Ovary (tissue), 9 donors: ENCODE measurements around the gene SAMD9. TPM values are rescaled to one million over a fixed set of nuclear protein-coding genes. Genes with fewer than 3 reads are reported as not detected.

Experiments
- DNase-seq, 5 donors: peaks; one replicate each; pipeline ENCODE4 v3.0.0-alpha.2; 2019 to 2020
- H3K27ac ChIP-seq, 2 donors: fragments of 200-600 bp; one replicate each; pipeline versions ENCODE4 v1.5.1 to v1.8.0; 2019 to 2022
- H3K27me3 ChIP-seq: fragments of 200-600 bp; one replicate; pipeline ENCODE4 v1.8.0; 2022
- H3K36me3 ChIP-seq: fragments of 200-600 bp; sonication (generic); one replicate; pipeline ENCODE4 v1.5.1; 2019
- H3K4me1 ChIP-seq: one replicate; pipeline ENCODE4 v1.8.1; 2013; ENCODE audit warnings: mild to moderate bottlenecking, moderate library complexity; ENCODE audit not compliant: insufficient read depth
- H3K4me3 ChIP-seq: fragments of 200-600 bp; sonication (generic); one replicate; pipeline ENCODE4 v1.5.1; 2017
- H3K9me3 ChIP-seq, 2 donors: fragments of 200-600 bp in 1 of 2; sonication (generic) in 1 of 2; one replicate each; pipeline versions ENCODE4 v1.5.1 to v1.8.1; 2013 to 2019; ENCODE audit warnings: mild to moderate bottlenecking in 1 of 2, moderate library complexity in 1 of 2
- EP300 ChIP-seq: sonication (generic); formaldehyde crosslinking; IDR thresholded peaks from one replicate; pipeline ENCODE4 v1.6.1; 2017; ENCODE audit warnings: antibody characterized with exemption
- POLR2A ChIP-seq: fragments of 450-650 bp; IDR thresholded peaks from one replicate; pipeline ENCODE4 v1.6.1; 2017; ENCODE audit warnings: antibody characterized with exemption, mild to moderate bottlenecking, moderate library complexity
- WGBS, 3 donors: extraction: QIAGEN DNeasy Blood & Tissue Kit in 1 of 3; methylation state at CpG; one replicate each; pipeline versions ENCODE4 v1.1.5 to v1.1.7; 2013 to 2017; 5-methylcytosine and 5-hydroxymethylcytosine counted together
- intact Hi-C, 4 donors: fragments of 100-400 bp; cut with DNase I; formaldehyde crosslinking; loops; one replicate each; pipeline versions ENCODE4 v1.11.0 to v1.15.1; 2022 to 2023
- polyA plus RNA-seq, 2 donors: library from polyadenylated mRNA; stranded (reverse); fragments of 200-250 nt in 1 of 2; fragments of 350-450 nt in 1 of 2; fragmentation: Illumina TruSeq in 1 of 2; extraction: RNeasy Lipid Tissue Mini Kit (QIAGEN cat#74804) in 1 of 2; gene quantifications; one replicate each; pipeline ENCODE4 v1.2.3, GENCODE V29; 2013 to 2014
- total RNA-seq, 7 donors: library from RNA; depleted of rRNA in 2 of 7; stranded (reverse); fragments of >200 nt in 2 of 7; fragmentation: NEBNext Ultra II Directional in 3 of 7; extraction: Animal tissue kit (Norgen Biotek cat#: 25700) in 3 of 7; gene quantifications; one replicate each; pipeline versions ENCODE4 v1.1.0 to v1.2.4, GENCODE V29; 2016 to 2023
- TF ChIP-seq, protein P1 (sequence below), 3 donors: fragments of 450-650 bp in 2 of 3; fragments of 200-600 bp in 1 of 3; IDR thresholded peaks; one replicate each; pipeline versions ENCODE4 v1.5.1 to v1.8.0; 2016 to 2022; ENCODE audit warnings: antibody characterized with exemption in 3 of 3, mild to moderate bottlenecking in 1 of 3
- donor health status: DM: no; HTN: no; CAD: no; lungs with moderate emphysema.
- donor health status: DM: no; HTN: no; CAD: no.
- donor health status: Bipolar disorder and iron deficiency.
- donor health status: DM: yes; HTN: yes; CAD: no.
- donor health status: DM: no; HTN: no; CAD: no.
- donor health status: DM: yes; HTN: yes; CAD: no.

SAMD9 gene
- total and polyA plus RNA-seq, 9 donors = 3.3 to 10.3 (median 9.0) TPM

DNA sequence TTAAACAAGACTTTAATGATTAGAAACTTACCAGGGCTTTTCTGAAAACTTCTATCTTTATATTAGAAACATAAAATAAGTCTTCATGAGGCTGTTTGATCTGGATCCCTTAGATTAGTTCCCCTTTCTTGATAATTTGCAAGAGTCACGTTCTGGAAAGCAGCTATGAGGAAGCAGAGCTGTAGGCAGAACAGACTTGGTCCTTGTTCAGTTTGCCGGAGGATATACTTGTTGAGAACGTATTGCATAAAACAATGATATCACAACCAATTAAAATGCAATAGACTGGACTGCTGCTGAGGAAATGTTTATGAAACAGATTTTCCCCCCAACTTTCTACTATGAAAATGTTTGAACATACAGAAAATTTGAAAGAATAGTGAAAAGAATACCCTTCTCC, 27.6 kb upstream of the SAMD9 start:
- Histone ChIP-seq H3K4me3 (no peak overlapping the region), H3K36me3 (no peaks in the 10 kb centered on the region), H3K27me3 (no peaks in the 10 kb centered on the region), H3K27ac (no peak overlapping the region), H3K4me1 (peaks cover 5% of the 10 kb centered on the region), H3K9me3 (peaks cover 0 to 8% of the 10 kb centered on the region in 2 donors)
- TF ChIP-seq POLR2A (no peak), EP300 (no peak)
- TF ChIP-seq, protein P1, sequence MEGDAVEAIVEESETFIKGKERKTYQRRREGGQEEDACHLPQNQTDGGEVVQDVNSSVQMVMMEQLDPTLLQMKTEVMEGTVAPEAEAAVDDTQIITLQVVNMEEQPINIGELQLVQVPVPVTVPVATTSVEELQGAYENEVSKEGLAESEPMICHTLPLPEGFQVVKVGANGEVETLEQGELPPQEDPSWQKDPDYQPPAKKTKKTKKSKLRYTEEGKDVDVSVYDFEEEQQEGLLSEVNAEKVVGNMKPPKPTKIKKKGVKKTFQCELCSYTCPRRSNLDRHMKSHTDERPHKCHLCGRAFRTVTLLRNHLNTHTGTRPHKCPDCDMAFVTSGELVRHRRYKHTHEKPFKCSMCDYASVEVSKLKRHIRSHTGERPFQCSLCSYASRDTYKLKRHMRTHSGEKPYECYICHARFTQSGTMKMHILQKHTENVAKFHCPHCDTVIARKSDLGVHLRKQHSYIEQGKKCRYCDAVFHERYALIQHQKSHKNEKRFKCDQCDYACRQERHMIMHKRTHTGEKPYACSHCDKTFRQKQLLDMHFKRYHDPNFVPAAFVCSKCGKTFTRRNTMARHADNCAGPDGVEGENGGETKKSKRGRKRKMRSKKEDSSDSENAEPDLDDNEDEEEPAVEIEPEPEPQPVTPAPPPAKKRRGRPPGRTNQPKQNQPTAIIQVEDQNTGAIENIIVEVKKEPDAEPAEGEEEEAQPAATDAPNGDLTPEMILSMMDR (IDR thresholded peaks at IDR 0.05) = no peak
- DNase-seq = no peak
- 70 to 80% (median 78%) methylated on average over 3 of the region's 3 CpGs for WGBS, 3 donors
- intact Hi-C loops = no loop called here

DNA sequence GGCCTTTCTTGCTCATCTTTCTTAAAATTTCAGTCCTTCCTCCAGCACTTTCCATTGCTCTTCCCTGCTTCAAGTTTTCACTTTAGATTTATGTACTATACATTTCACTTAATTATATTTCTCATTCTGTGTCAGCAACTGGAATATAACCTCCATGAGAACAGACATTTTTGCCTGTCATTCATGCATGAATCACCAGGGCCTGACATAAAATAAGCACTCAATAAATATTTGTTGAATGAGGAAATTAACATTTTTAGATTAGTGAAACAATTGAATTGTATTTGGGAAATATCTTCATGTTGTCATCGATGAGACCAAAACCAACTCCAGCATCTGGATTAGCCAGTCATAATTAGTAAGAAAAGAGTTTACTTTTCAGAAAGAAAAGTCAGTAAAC, 24.3 kb upstream of the SAMD9 start:
- no peak overlapping the region for H3K4me3 ChIP-seq
- no peaks in the 10 kb centered on the region for H3K27me3 ChIP-seq
- TF ChIP-seq EP300 (no peak), POLR2A (no peak)
- TF ChIP-seq, protein P1 (IDR thresholded peaks at IDR 0.05) = no peak
- peaks cover 0 to 21% of the 10 kb centered on the region in 2 donors for H3K9me3 ChIP-seq
- intact Hi-C loops = no loop called here
- H3K27ac ChIP-seq = no peak overlapping the region
- no peak for DNase-seq
- H3K4me1 ChIP-seq = peaks cover 5% of the 10 kb centered on the region
- H3K36me3 ChIP-seq = no peaks in the 10 kb centered on the region
- WGBS, 3 donors = 93 to 100% (median 95%) methylated on average over 1 of the region's 1 CpG

DNA sequence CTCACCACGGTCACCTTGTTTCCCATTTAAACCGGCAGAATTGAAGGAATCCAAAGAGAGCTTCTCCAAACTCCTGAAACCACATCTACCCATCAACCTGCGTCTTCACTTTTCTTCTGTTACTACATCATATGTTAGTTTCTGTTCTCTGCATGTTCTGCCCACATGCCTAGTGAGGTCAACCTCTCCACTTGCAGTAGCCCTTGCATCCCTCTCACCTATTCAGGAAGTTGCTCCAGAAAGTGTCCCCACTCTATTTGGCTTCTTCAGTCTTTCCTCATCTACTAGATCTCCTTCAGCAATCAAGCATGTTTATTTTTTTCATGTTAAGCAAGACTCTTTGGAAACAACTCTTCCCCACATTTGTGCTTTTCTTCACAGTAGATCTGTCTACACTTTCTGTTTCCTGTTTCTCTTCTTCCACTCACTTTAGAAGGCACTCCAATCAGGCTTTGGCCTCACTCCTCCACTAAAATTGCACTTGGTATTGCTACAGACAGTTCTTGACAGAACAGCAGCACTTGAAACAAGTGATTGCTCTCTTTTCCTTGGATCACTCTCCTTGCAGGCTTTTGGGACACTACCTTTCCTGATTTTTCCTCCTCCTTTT, 22.9 kb upstream of the SAMD9 start:
- H3K4me1 ChIP-seq = no peaks in the 10 kb centered on the region
- peaks cover 0 to 26% of the 10 kb centered on the region in 2 donors for H3K9me3 ChIP-seq
- intact Hi-C loops = no loop called here
- WGBS, 3 donors = 94 to 97% (median 96%) methylated on average over 3 of the region's 3 CpGs
- no peaks in the 10 kb centered on the region for H3K27me3 ChIP-seq
- TF ChIP-seq POLR2A = no peak
- TF ChIP-seq, protein P1 (IDR thresholded peaks at IDR 0.05) = no peak
- TF ChIP-seq EP300 = no peak
- H3K36me3 ChIP-seq = no peaks in the 10 kb centered on the region
- H3K4me3 ChIP-seq = no peak overlapping the region
- no peak overlapping the region for H3K27ac ChIP-seq
- no peak for DNase-seq

DNA sequence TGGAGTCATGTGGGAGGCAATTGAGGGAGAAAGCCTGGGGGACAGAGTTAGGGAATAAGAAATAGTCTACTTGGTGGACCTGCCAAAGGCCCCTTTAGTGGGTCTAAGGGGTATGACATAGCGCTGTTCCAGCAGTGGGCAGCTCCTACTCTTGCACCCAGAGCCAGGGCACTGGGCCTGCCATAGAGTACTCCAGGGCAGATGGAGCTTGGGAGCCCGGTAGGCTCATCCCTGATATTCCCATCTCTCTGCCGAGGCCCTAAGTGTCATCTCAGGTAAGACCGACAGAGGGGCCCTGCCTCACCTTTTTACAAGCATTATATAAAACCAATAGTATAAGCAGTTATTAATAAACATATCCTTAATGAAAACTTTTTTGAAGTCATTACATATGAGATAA, 20.8 kb upstream of the SAMD9 start:
- TF ChIP-seq POLR2A (no peak), EP300 (no peak)
- TF ChIP-seq, protein P1 (IDR thresholded peaks at IDR 0.05) = no peak
- Histone ChIP-seq H3K27ac (no peak overlapping the region), H3K4me3 (no peak overlapping the region), H3K27me3 (no peaks in the 10 kb centered on the region), H3K9me3 (peaks cover 0 to 33% of the 10 kb centered on the region in 2 donors), H3K4me1 (no peaks in the 10 kb centered on the region), H3K36me3 (no peaks in the 10 kb centered on the region)
- intact Hi-C loops = no loop called here
- DNase-seq = no peak
- WGBS, 3 donors = 91 to 96% (median 95%) methylated on average over 4 of the region's 4 CpGs
